Right ventricle myocardium inferior (tissue), 1 donor: Measurements from ENCODE around the gene PCDH9. TPM values are rescaled to one million over a fixed set of nuclear protein-coding genes. Genes with fewer than 3 reads are reported as not detected.

Source experiments
- ATAC-seq: fragments of 200-7000 bp; cut with Tn5 transposase; one replicate; pipeline ENCODE4 v1.9.1; 2020; ENCODE audit warnings: mild to moderate bottlenecking, moderate library complexity
- DNase-seq: peaks from one replicate; pipeline ENCODE4 v3.0.0; 2021; ENCODE audit errors: missing footprints
- intact Hi-C: fragments of 100-400 bp; cut with DNase I; formaldehyde crosslinking; loops from one replicate; pipeline ENCODE4 v1.11.0; 2022
- total RNA-seq: library from RNA; stranded (reverse); fragmentation: NEBNext Ultra II Directional; extraction: Animal tissue kit (Norgen Biotek cat#: 25700); gene quantifications from one replicate; pipeline ENCODE4 v1.2.1, GENCODE V29; 2021
- donor health status: DM: no; HTN: yes; CAD: no; lungs with severe emphysema.

PCDH9 gene
- total RNA-seq, 1 donor from 2014 or later: 9.9 TPM

DNA sequence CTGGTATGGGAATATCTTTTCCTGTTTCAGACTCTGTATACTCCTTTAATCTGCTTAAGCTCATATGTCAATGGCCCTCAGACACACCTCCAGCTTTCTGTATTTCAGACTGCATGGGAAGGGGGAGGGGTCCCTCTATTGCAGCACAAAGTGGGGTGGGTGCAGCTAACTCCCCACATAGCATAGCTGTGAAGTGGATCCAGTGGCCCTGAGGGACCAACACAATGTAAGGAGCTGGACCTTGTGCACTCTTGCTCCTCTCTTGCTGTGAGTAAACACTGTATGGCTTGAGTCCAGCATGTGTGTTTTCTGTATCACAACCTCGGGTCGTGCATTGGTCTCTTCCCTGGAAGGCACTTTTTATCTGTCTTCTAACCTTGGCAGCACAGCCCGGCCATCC lies 669.9 kb downstream of the PCDH9 start:
- DNase-seq (no peak), ATAC-seq (no peak)
- intact Hi-C loops: no loop called here

GRCh38 chr13:66559093-66559492 lies 671.0 kb downstream of the PCDH9 start:
- ATAC-seq: no peak
- intact Hi-C loops: no loop called here
- no peak for DNase-seq

GRCh38 chr13:66558506-66558905 lies 671.6 kb downstream of the PCDH9 start:
- intact Hi-C loops: no loop called here
- ATAC-seq (no peak), DNase-seq (no peak)

DNA sequence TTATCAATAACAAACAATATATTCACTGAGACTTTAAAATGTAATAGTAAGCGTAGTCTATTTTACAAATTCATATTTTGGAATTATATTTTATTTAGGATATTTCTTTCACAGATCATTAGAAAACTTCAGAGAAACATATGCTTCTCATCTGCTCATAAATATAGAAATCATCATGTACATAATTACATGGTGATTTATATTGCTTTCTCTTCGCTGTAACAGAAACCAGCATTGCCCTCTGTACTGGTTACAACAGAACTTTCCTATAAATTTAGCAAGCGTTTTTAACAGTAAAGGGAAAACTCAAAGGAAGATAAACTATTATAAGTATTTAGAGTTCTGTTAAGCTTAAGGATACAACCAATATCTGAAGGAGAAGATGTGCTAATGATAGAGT lies 672.8 kb downstream of the PCDH9 start:
- intact Hi-C loops: no loop called here
- ATAC-seq (no peak), DNase-seq (no peak)

DNA sequence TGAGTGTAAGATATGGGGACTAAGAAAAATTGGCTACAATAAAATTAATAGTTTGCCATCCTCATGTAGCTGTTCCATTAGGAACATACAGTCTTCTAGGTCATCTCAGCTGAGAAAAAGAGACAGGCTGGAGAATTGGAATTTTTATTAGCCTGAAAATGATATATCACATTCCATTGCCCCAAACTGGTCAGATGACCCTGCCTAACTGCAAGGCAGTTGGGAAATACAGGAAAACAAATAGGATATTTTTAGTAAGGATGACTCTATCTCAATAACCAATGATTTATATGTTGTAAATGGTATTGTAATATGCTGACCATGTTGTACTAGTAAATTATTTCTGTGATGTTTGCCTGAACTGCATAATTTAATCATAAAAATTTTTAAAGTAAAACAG lies 673.8 kb downstream of the PCDH9 start:
- ATAC-seq: no peak
- intact Hi-C loops: no loop called here
- no peak for DNase-seq

DNA sequence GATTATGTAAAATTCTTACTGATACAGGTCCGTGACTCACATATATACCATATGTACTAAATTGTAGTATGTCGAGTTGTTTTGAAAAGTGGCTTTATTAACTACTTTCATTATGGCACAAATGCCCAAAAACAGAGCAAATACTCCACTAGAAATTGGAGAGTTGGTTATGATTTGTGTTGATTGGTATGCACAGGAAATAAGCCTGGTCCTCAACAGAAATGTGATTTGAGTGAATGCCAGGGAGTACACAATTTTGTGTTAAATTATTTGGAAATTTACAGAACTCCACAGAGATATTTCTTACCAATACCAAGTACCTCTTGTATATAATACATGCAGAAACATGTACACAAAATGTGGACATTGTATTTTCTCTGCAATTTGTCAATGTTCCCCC lies 676.7 kb downstream of the PCDH9 start:
- intact Hi-C loops: no loop called here
- ATAC-seq (no peak), DNase-seq (no peak)

- intact Hi-C loops: no loop called here
- DNase-seq (no peak), ATAC-seq (no peak)
These were observed 679.0 kb downstream of the PCDH9 start for GRCh38 chr13:66551128-66551527.

GRCh38 chr13:66547685-66548084 lies 682.5 kb downstream of the PCDH9 start:
- intact Hi-C loops: no loop called here

GRCh38 chr13:66546534-66547379 lies 683.4 kb downstream of the PCDH9 start:
- intact Hi-C loops: no loop called here
- DNase-seq: no peak
- ATAC-seq: no peak

More at GRCh38 chr13:66547685-66548084, 682.5 kb downstream of the PCDH9 start:
- DNase-seq (no peak), ATAC-seq (no peak)

DNA sequence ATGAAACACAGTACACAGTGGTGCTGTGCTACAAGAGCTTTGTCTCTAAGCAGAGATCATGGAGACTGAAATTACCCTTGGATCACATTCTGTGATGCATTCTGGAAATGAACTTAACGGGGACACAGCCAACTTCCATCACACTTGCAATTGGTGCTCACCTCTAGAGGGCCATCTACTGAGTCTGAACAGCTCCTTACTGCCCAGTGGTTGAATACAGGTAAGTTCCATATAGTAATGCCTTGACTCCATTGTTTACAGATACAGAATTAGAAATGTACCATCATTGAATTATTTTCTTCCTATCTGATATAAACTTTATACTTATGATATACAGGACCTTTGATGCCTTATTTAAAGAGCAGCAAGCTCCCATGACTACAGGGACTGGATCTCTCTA lies 686.4 kb downstream of the PCDH9 start:
- DNase-seq: no peak
- ATAC-seq: no peak
- intact Hi-C loops: no loop called here

DNA sequence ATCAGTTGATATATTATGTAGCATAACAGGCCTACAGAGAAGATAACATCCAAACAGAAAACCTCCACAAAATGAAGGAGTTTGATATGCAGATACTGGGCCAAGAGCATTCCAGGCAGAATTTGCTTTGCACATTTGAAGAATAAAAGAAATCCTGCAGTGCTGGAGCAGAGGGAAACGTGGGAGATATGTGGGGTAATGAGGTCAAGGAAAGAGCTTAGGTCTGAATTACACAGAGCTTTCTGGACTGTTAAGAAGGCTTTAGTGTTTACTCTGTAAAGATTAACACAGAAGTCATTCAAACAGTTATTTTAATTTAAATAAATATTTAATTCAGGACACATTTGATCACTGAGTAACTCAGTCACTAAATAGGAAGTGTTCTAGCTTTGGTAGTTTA lies 692.7 kb downstream of the PCDH9 start:
- intact Hi-C loops: no loop called here
- DNase-seq (no peak), ATAC-seq (no peak)

DNA sequence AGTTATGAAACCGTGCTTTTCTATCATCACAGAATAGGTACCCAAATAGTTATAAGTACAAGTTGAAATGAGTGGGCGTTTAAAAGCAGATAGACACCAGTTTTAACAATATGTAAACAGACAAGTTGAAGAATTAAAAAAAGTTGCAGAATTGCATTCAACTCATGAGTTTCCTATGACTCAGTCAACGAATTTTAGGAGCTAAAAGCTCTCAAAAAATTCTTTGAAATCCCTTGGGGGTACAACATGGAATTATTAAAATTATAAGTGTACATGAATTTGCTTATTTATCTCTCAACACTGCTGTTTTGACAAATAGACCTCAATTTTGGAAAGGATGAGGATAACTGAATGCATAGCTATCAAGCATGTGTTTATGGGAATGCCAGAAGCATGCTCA lies 693.4 kb downstream of the PCDH9 start:
- intact Hi-C loops: no loop called here
- no peak for DNase-seq
- no peak for ATAC-seq

- intact Hi-C loops: no loop called here
These were observed 695.6 kb downstream of the PCDH9 start for GRCh38 chr13:66534561-66534960.

DNA sequence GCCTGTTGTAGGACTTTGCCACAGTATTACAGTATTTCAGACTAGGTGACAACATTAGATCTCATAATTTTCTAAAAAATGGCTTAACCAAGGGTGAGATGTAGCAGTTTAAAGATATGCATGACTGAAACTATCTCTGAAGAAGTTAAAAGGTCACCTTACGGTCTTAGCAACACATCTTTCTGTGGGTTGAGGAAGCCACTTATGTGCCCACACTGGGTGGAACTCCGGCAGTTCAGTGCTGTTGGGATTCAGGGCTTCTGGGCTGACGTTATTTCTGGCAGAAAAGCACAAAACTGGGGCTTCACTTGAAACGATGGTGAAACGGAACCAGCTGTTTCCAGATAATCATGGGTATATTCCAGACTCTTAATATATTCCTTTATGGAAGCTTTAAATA lies 697.3 kb downstream of the PCDH9 start:
- DNase-seq (no peak), ATAC-seq (no peak)
- intact Hi-C loops: no loop called here

More at GRCh38 chr13:66534561-66534960, 695.6 kb downstream of the PCDH9 start:
- ATAC-seq: no peak
- no peak for DNase-seq

DNA sequence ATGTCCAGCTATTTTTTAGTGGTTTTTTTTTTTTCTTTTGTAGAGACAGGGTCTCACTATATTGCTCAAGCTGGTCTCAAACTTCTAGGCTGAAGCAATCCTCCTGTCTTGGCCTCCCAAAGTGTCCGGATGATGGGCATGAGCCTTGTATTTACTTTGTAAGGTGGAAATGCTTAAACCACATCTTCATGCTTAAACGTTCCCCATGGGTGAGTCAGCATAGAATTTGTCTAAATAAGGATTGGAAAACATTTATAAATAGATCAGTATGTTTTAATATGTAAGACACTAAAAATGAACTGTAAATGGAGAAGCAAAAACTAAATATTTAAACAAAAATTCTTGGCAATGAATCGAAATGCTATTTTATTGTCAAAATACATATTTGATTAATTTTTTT lies 698.0 kb downstream of the PCDH9 start:
- ATAC-seq: no peak
- DNase-seq: no peak
- intact Hi-C loops: no loop called here

DNA sequence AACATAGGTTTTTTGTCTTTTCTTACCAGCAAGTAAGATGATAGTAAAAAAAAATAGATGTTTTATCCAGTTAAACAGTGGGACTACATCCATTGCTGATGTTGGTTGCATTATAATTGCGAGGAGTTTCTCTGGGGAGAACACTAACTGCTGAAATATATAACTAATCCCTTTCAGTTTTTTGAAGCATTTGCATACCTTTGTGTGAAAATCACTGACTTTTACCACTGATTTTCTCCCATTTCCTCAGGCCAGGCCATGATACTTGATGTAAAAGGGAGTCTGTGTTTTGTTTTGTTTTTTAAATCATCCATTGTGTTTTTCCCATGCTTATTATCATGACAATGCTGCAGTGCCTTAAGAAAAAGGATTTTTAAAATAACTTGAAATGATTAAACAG lies 699.5 kb downstream of the PCDH9 start:
- ATAC-seq: no peak
- no peak for DNase-seq
- intact Hi-C loops: no loop called here

DNA sequence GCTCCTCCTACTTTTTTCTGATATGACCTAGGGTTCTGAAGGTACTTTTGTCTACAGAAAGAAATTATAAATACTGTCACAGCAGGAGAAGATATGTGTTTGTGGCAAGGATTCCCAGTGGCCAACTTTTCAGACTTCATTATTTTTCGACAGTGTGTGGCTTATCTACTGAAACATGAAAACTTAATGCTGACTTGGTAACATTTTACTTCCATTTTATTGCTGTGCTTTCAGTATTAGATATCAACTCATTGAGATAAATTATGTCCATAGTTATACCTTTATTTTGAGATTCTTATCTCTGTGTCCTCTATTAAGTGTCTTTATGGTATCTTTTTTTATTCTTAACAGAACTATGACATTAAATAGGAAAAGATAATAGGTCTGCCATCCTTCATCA lies 700.0 kb downstream of the PCDH9 start:
- intact Hi-C loops: no loop called here
- DNase-seq (no peak), ATAC-seq (no peak)

GRCh38 chr13:66528944-66529576 lies 701.1 kb downstream of the PCDH9 start:
- DNase-seq: no peak
- no peak for ATAC-seq
- intact Hi-C loops: no loop called here

DNA sequence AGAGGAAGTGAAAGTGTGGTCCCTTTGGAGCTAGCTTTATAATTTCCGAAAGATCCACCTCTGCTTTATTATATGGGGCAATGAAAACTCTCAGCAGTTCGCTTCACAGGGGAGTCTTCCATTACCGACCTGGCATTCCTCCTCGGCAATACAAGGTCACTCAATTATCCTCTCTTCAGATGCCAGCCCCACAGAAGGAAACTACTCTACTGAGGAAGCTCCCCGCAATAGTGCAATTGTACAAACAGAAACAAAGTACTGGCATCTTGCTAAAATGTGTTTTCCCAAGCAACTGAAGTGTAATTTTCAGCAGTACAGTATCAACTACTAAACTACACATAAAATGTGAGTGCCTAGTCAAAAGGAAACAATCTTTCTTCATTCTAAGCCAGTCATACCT lies 702.0 kb downstream of the PCDH9 start:
- intact Hi-C loops: no loop called here
- DNase-seq: no peak
- ATAC-seq: no peak

DNA sequence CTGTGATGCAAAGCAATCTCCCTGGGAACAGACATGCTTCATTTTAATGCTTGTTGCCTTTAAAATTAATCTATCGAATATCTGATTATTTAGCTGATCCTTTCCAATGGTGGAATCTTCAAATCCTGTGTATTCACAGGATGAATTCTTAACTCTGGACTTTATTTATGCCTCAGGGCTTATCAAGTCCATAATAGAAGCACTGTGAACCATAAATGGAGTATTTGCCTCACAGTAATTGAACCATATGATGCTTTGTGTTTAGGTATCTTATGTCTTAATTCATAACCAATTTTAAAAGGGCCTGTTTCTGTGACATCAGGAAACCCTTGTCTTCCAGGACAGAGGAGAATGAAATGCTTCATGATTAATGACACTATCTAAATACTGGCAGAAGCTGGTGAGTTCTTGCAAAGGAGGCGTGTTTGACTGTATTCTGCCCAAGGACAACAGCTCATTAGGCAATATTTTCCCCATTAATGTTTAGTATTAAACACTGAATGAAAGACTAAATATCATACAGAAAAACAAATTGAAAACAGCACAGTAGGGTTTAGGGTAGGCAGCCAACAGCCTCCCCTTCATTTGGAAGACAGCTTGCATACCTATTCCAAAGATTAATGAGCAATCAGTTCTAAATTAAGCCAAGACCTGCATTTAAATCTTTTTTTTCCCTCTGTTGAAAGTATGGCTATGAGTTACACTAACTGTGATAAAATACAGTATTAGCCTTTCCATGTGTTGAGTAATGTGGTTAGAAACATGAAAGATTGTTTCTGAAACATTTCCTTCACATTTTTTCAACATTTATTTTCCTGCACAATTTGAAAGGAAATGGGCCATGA lies 709.4 kb downstream of the PCDH9 start:
- DNase-seq (no peak), ATAC-seq (no peak)
- intact Hi-C loops: no loop called here
